ENCODE measurements around the gene XAB2.

Gene XAB2

GRCh38 chr19:7614859-7615741 is 14.2 kb downstream of the XAB2 start:
- Histone ChIP-seq H3K9me3 (ENCODE audit: low read depth, low read length) (no peaks in the 10 kb centered on the region), H3K4me3 (no peak overlapping the region), H3K9ac (ENCODE audit: insufficient read length) (no peak overlapping the region), H3K27ac (no peak overlapping the region), H3K36me3 (ENCODE audit: insufficient read depth, low read length) (peaks cover 5% of the 10 kb centered on the region; the same call in 1 of the 2 replicates)
- no peak for DNase-seq (ENCODE audit: low read depth, low spot score)
- TF ChIP-seq POLR2AphosphoS5 (IDR thresholded peaks at IDR 0.05; ENCODE audit: borderline replicate concordance, low read depth, low read length) (no peak), FOXP2 (optimal IDR thresholded peaks at IDR 0.05; ENCODE audit: control extremely low read depth, extremely low read length, insufficient read depth) (no peak), EZH2 (IDR thresholded peaks at IDR 0.05) (no peak)

GRCh38 chr19:7612282-7613274 is 16.8 kb downstream of the XAB2 start:
- no peak for DNase-seq (ENCODE audit: low read depth, low spot score)
- TF ChIP-seq POLR2AphosphoS5 (IDR thresholded peaks at IDR 0.05; ENCODE audit: borderline replicate concordance, low read depth, low read length) (no peak), EZH2 (IDR thresholded peaks at IDR 0.05) (no peak), FOXP2 (optimal IDR thresholded peaks at IDR 0.05; ENCODE audit: control extremely low read depth, extremely low read length, insufficient read depth) (no peak)
- Histone ChIP-seq H3K9ac (ENCODE audit: insufficient read length) (no peak overlapping the region), H3K27ac (no peak overlapping the region), H3K4me3 (no peak overlapping the region), H3K9me3 (ENCODE audit: low read depth, low read length) (no peaks in the 10 kb centered on the region), H3K36me3 (ENCODE audit: insufficient read depth, low read length) (no peaks in the 10 kb centered on the region; the same call in 1 of the 2 replicates)

- TF ChIP-seq EZH2 (IDR thresholded peaks at IDR 0.05): no peak
- TF ChIP-seq FOXP2 (optimal IDR thresholded peaks at IDR 0.05; ENCODE audit: control extremely low read depth, extremely low read length, insufficient read depth): no peak
- TF ChIP-seq POLR2AphosphoS5 (IDR thresholded peaks at IDR 0.05; ENCODE audit: borderline replicate concordance, low read depth, low read length): no peak
- no peaks in the 10 kb centered on the region; the same call in 1 of the 2 replicates for H3K36me3 ChIP-seq (ENCODE audit: insufficient read depth, low read length)
- H3K9ac ChIP-seq (ENCODE audit: insufficient read length): no peak overlapping the region
- H3K4me3 ChIP-seq: no peak overlapping the region
- no peak overlapping the region for H3K27ac ChIP-seq
- no peaks in the 10 kb centered on the region for H3K9me3 ChIP-seq (ENCODE audit: low read depth, low read length)
- DNase-seq (ENCODE audit: low read depth, low spot score): no peak
Measured at GRCh38 chr19:7611541-7612279, 17.6 kb downstream of the XAB2 start.

GRCh38 chr19:7610491-7611240 is 18.7 kb downstream of the XAB2 start:
- H3K27ac ChIP-seq: no peak overlapping the region
- DNase-seq (ENCODE audit: low read depth, low spot score): no peak

GRCh38 chr19:7607874-7608560 is 21.3 kb downstream of the XAB2 start:
- TF ChIP-seq EZH2 (IDR thresholded peaks at IDR 0.05): no peak
- TF ChIP-seq POLR2AphosphoS5 (IDR thresholded peaks at IDR 0.05; ENCODE audit: borderline replicate concordance, low read depth, low read length): no peak
- no peak for TF ChIP-seq FOXP2 (optimal IDR thresholded peaks at IDR 0.05; ENCODE audit: control extremely low read depth, extremely low read length, insufficient read depth)
- no peaks in the 10 kb centered on the region; the same call in 1 of the 2 replicates for H3K36me3 ChIP-seq (ENCODE audit: insufficient read depth, low read length)
- no peak for DNase-seq (ENCODE audit: low read depth, low spot score)
- no peak overlapping the region for H3K4me3 ChIP-seq
- no peak overlapping the region for H3K9ac ChIP-seq (ENCODE audit: insufficient read length)
- no peaks in the 10 kb centered on the region for H3K9me3 ChIP-seq (ENCODE audit: low read depth, low read length)
- no peak overlapping the region for H3K27ac ChIP-seq

More at GRCh38 chr19:7610491-7611240, 18.7 kb downstream of the XAB2 start:
- Histone ChIP-seq H3K9me3 (ENCODE audit: low read depth, low read length) (no peaks in the 10 kb centered on the region), H3K9ac (ENCODE audit: insufficient read length) (no peak overlapping the region), H3K36me3 (ENCODE audit: insufficient read depth, low read length) (no peaks in the 10 kb centered on the region; the same call in 1 of the 2 replicates), H3K4me3 (no peak overlapping the region)
- TF ChIP-seq POLR2AphosphoS5 (IDR thresholded peaks at IDR 0.05; ENCODE audit: borderline replicate concordance, low read depth, low read length) (no peak), FOXP2 (optimal IDR thresholded peaks at IDR 0.05; ENCODE audit: control extremely low read depth, extremely low read length, insufficient read depth) (no peak), EZH2 (IDR thresholded peaks at IDR 0.05) (no peak)

- TF ChIP-seq POLR2AphosphoS5 (IDR thresholded peaks at IDR 0.05; ENCODE audit: borderline replicate concordance, low read depth, low read length) (no peak), FOXP2 (optimal IDR thresholded peaks at IDR 0.05; ENCODE audit: control extremely low read depth, extremely low read length, insufficient read depth) (no peak), EZH2 (IDR thresholded peaks at IDR 0.05) (no peak)
- no peak overlapping the region for H3K9ac ChIP-seq (ENCODE audit: insufficient read length)
- no peaks in the 10 kb centered on the region; the same call in 1 of the 2 replicates for H3K36me3 ChIP-seq (ENCODE audit: insufficient read depth, low read length)
- no peaks in the 10 kb centered on the region for H3K9me3 ChIP-seq (ENCODE audit: low read depth, low read length)
- no peak overlapping the region for H3K27ac ChIP-seq
- no peak overlapping the region for H3K4me3 ChIP-seq
- DNase-seq (ENCODE audit: low read depth, low spot score): no peak
Measured at GRCh38 chr19:7607212-7607873, 22.0 kb downstream of the XAB2 start.
